Endodermal cell (in vitro differentiated cells): ENCODE results near the gene TBC1D3D. TPM values are rescaled to one million over a fixed set of nuclear protein-coding genes. Genes with fewer than 3 reads are reported as not detected.
"Not testable (repeated sequence)": the region's sequence is repeated elsewhere in the genome, so short reads cannot be mapped to it uniquely, and the experiment has no call there.

ENCODE experiments used
- DNase-seq: peaks from one replicate; pipeline ENCODE4 v3.0.0-alpha.2; 2017
- H3K27ac ChIP-seq: 2 replicates; pipeline ENCODE4 v1.5.1; 2013; ENCODE audit warnings: mild to moderate bottlenecking, low read depth, low read length, moderate library complexity
- H3K27me3 ChIP-seq: 2 replicates; pipeline ENCODE4 v1.6.1; 2013; ENCODE audit warnings: mild to moderate bottlenecking, low read length, moderate library complexity; ENCODE audit not compliant: insufficient read depth, control insufficient read depth, poor library complexity, severe bottlenecking
- H3K36me3 ChIP-seq: 2 replicates; pipeline ENCODE4 v1.7.0; 2013; ENCODE audit warnings: mild to moderate bottlenecking, low read length, moderate library complexity; ENCODE audit not compliant: control insufficient read depth, insufficient read depth
- H3K4me1 ChIP-seq: one replicate; pipeline ENCODE4 v1.7.0; 2013; ENCODE audit warnings: low read length; ENCODE audit not compliant: control insufficient read depth, insufficient read depth
- H3K4me3 ChIP-seq: 2 replicates; pipeline ENCODE4 v1.5.1; 2013; ENCODE audit warnings: mild to moderate bottlenecking, low read length, moderate library complexity
- H3K9ac ChIP-seq: 2 replicates; pipeline ENCODE4 v1.6.1; 2013; ENCODE audit warnings: mild to moderate bottlenecking, low read length, moderate library complexity; ENCODE audit not compliant: poor library complexity, severe bottlenecking; ENCODE audit errors: extremely low read depth
- H3K9me3 ChIP-seq: 2 replicates; pipeline ENCODE4 v1.6.1; 2013; ENCODE audit warnings: mild to moderate bottlenecking, low read length, moderate library complexity; ENCODE audit not compliant: control insufficient read depth
- H3K27ac Mint-ChIP-seq: 2 replicates; pipeline ENCODE4 v1.8.0; 2020; ENCODE audit warnings: mixed read lengths
- H3K27me3 Mint-ChIP-seq: 2 replicates; pipeline ENCODE4 v1.8.0; 2021; ENCODE audit warnings: mild to moderate bottlenecking, mixed read lengths; ENCODE audit not compliant: insufficient read depth
- H3K36me3 Mint-ChIP-seq: 2 replicates; pipeline ENCODE4 v1.8.0; 2020; ENCODE audit warnings: low read depth, mixed read lengths
- H3K4me1 Mint-ChIP-seq: 2 replicates; pipeline ENCODE4 v1.8.0; 2020; ENCODE audit warnings: mixed read lengths
- H3K4me3 Mint-ChIP-seq: 2 replicates; pipeline ENCODE4 v1.8.0; 2020; ENCODE audit warnings: mild to moderate bottlenecking, moderate library complexity, mixed read lengths
- H3K9me3 Mint-ChIP-seq: 2 replicates; pipeline ENCODE4 v1.8.0; 2020; ENCODE audit warnings: mild to moderate bottlenecking, mixed read lengths
- WGBS, 2 experiments: methylation state at CpG; one replicate each; pipeline versions ENCODE4 v1.1.5 to v1.1.7; 2013; ENCODE audit warnings: missing lambda C conversion rate in 2 of 2, mixed read lengths in 1 of 2; ENCODE audit not compliant: insufficient coverage in 1 of 2, insufficient read length in 1 of 2; 5-methylcytosine and 5-hydroxymethylcytosine counted together
- long read RNA-seq, 4 experiments: library from polyadenylated mRNA in 2 of 4; library from RNA in 1 of 4; library from capped mRNA in 1 of 4; stranded (forward) in 3 of 4; unstranded in 1 of 4; transcript quantifications; one replicate each; pipeline ENCODE4 v2.0.0, GENCODE V29; 2020 to 2021; ENCODE audit warnings: inconsistent platforms in 1 of 4
- polyA plus RNA-seq, 2 experiments: library from polyadenylated mRNA; stranded (reverse); fragments of 50-300 nt; gene quantifications; one replicate each; pipeline ENCODE4 v1.2.3, GENCODE V29; 2013
- total RNA-seq, 2 donors: library from RNA; stranded (reverse); fragmentation: NEBNext Ultra II Directional in 1 of 2; extraction: Animal tissue kit (Norgen Biotek cat#: 25700) in 1 of 2; gene quantifications; 2 replicates in 1 of 2; 3 replicates in 1 of 2; pipeline ENCODE4 v1.2.1, GENCODE V29; 2021

Gene TBC1D3D
- total RNA-seq = 1 to 10 TPM in 1 of 2 donors, under 1 TPM in 1; 0.79 to 6.3 TPM
- 0.14 TPM for polyA plus RNA-seq (2013, experiment 1 of 2)
- polyA plus RNA-seq (2013, experiment 2 of 2) = not detected
- long read RNA-seq, experiment 1, partial matches to known transcripts = 0 of 1 reads
- long read RNA-seq, experiment 1, other reads (novel, unspliced or antisense) = 1 of 1 reads
- long read RNA-seq, experiment 2 = 0 reads
- long read RNA-seq, experiment 3, partial matches to known transcripts = 0 of 1 reads
- long read RNA-seq, experiment 3, other reads (novel, unspliced or antisense) = 1 of 1 reads
- long read RNA-seq, experiment 4 = 0 reads

DNA sequence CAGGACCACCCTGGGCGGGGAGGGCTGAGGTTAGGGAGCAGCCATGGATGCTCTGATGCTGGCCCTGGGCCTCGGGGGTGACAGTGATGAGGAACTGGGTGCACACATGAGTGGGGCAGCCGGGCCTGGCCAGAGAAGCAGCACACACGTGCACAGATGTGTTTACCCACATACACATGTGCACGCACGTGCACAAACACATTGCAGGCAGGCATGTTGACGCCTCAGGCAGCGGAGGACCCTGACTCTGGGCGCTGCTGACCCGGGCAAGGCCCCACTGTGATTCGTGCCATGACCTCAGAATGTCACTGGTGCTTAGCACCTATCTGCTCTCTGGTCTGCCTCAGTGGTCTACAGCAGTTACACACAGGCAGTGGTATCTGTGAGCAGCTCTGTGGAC lies at the start of gene TBC1D3D:
TSS of gene TBC1D3D (plus strand) at position 301 of the 400 bp plus-strand sequence. CDS start 1,585 bp downstream, outside the sequence.
- no CpG with 5 or more reads among the region's 11 CpGs for WGBS, 2 experiments
- not testable (repeated sequence) for H3K9me3 ChIP-seq, H3K27ac Mint-ChIP-seq, H3K4me3 Mint-ChIP-seq, H3K9ac ChIP-seq, H3K36me3 ChIP-seq, H3K27me3 Mint-ChIP-seq, H3K27me3 ChIP-seq, H3K36me3 Mint-ChIP-seq, H3K9me3 Mint-ChIP-seq, H3K4me1 Mint-ChIP-seq, H3K27ac ChIP-seq, DNase-seq, H3K4me3 ChIP-seq, H3K4me1 ChIP-seq

- not testable (repeated sequence) for H3K4me1 ChIP-seq, H3K4me3 Mint-ChIP-seq, H3K27me3 Mint-ChIP-seq, H3K9me3 Mint-ChIP-seq, H3K27me3 ChIP-seq, H3K4me1 Mint-ChIP-seq, H3K9me3 ChIP-seq, H3K9ac ChIP-seq, H3K27ac ChIP-seq, H3K4me3 ChIP-seq, H3K36me3 Mint-ChIP-seq, H3K36me3 ChIP-seq, H3K27ac Mint-ChIP-seq, DNase-seq
- no CpG with 5 or more reads among the region's 11 CpGs for WGBS, 2 experiments
Measured at GRCh38 chr17:37988960-37989359, 14.8 kb upstream of the TBC1D3D start, which contains the start of gene TBC1D3L. TBC1D3L (minus strand) TSS chr17:37989060; CDS start chr17:37987520, 1,540 bp downstream.

Other genes starting within 250 kb of the TBC1D3D start
- gene TBC1D3K, start 79.6 kb upstream of the TBC1D3D start, total RNA-seq = not detected
- 10 to 100 TPM; 22.3 to 35.8 TPM for gene TBC1D3L, start 14.9 kb upstream of the TBC1D3D start, total RNA-seq
- gene TBC1D3C, start 64.7 kb downstream of the TBC1D3D start, total RNA-seq = under 1 TPM in 1 of 2 donors, not detected in 1; 0.22 TPM
- gene TBC1D3E, start 124.0 kb downstream of the TBC1D3D start, total RNA-seq = under 1 TPM in 1 of 2 donors, not detected in 1; 0.38 TPM
- gene TBC1D3, start 188.6 kb downstream of the TBC1D3D start, total RNA-seq = not detected